HG03521 (cell line): ENCODE measurements around the gene PFDN4.

Source experiments
- ATAC-seq: cut with Tn5 transposase; IDR thresholded peaks from one replicate; pipeline ENCODE4 v1.9.1; 2021; ENCODE audit warnings: mild to moderate bottlenecking, moderate library complexity; ENCODE audit not compliant: unreplicated experiment

Gene PFDN4

GRCh38 chr20:54173653-54174456 is 34.0 kb upstream of the PFDN4 start, which contains the start of gene CYP24A1:
Gene CYP24A1, minus strand, starts transcription at chr20:54173986. Its CDS starts 407 bp downstream, at chr20:54173579.
- ATAC-seq = no peak

GRCh38 chr20:54174457-54175175 is 33.3 kb upstream of the PFDN4 start:
- ATAC-seq = no peak

GRCh38 chr20:54176610-54177009 is 31.3 kb upstream of the PFDN4 start:
- no peak for ATAC-seq

DNA sequence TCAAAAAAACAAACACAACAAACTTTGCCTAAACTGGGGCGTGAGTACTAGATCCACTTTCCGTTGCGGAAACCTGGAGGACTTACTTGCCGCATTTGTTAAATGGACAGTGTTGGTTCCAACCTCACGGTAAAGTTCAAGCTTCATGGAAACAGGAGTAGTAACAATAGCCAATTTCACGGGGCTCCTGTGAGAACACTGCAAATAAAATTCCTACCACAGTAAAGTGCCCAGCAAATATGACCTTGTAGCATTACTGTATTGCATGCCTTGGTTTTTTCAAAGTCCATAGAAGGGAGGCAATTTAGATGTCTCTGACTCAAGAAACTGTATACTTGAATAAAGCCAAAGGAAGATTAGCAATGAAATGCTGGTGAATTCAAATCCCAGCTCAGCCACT is 30.5 kb upstream of the PFDN4 start:
- no peak for ATAC-seq

GRCh38 chr20:54178256-54178655 is 29.6 kb upstream of the PFDN4 start:
- ATAC-seq = no peak

DNA sequence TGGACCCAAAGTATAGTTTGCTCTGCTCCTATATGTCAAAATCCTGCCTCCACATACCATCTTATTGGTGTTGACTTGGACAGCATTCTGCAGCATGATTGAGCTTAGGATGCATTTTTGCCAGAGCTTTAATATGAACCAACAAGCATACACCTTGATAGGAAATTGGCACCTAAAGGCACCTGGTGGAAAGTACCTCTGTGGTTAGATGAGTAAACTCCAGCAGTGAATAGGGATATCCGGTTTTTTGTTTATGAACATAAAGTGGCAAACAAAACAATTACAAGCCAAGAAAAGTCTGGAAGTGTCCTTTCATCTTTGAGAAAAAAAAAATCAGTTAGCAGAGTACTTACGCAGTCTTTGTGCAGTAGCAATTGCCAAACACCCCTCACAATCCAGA is 27.9 kb upstream of the PFDN4 start:
- no peak for ATAC-seq

GRCh38 chr20:54180931-54181330 is 27.0 kb upstream of the PFDN4 start:
- ATAC-seq = no peak

GRCh38 chr20:54184071-54184470 is 23.8 kb upstream of the PFDN4 start:
- no peak for ATAC-seq

- no peak for ATAC-seq
Observed at GRCh38 chr20:54184904-54185626, 22.8 kb upstream of the PFDN4 start.

GRCh38 chr20:54188132-54188849 is 19.6 kb upstream of the PFDN4 start:
- ATAC-seq = no peak

- ATAC-seq = no peak
Observed at GRCh38 chr20:54189630-54190029, 18.3 kb upstream of the PFDN4 start.

DNA sequence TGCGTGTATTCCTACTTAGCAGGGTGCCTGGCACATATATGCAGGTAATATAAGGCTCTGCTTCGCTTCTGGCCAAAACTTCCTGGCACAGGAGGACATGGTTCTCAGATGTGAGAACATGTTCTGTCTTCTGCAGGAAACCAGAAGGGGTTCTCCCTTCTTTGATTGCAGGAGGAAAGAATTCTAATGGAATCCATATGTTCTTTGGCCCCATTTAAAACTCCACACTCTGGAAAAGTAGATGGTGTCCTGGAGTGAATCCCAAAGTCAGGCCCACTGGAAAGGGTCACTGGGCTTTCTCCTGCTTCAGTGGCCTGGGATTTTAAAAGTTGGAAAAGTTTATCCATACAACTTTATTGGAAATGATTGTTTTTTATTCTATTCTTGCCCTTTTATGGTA is 17.7 kb upstream of the PFDN4 start:
- no peak for ATAC-seq

DNA sequence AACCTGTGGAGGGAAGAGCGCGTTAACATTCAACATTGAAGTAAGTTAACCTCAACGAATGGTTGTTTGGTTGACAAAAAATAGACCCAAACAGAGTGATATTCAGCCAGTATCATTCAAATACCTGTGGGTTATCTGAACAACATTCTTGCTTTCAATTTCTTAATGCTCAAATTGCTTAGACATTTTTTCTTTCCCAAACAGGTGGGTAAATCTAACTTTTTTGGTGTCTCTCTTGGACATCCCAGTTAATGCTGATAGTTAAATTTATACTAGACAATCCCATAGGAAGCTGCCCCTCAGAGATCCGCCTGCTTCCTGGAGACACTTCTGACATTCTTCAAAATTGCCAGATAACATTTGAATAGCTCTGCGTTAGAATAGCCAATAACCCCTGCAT is 14.1 kb upstream of the PFDN4 start:
- ATAC-seq = no peak

DNA sequence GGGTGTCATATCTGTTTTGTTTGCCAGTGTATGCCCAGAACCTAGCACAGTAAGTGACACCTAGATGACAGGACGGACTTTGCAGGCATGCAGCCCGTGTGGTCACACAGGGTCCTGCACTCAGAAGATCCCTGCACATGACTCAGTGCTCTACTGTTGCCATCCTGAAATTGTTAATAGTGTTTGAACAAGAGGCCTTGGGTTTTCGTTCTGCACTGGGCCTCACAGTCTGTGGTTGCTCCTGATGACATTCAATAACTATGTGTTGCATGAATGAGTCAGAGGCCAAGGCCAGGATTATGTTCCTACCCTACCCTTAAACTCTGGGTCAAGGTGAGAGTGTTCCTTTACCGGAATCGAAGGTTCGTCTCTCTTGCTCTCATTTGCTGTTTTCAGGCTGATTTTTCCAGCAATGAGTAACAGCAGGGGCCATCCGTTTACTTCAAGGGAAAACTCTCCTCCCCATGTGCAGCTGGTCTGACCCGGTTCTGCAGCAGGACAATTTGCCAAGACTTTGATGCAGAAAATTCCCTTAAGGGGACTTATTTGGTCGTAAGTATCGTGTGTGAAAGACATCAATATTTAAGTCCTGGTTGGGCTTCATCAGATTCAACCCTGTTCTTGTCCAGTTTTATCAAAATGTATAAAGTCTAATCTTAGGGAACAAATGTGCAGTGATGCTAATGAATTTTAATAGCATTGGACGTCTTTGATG is 13.0 kb upstream of the PFDN4 start:
- ATAC-seq = no peak

GRCh38 chr20:54195483-54196472 is 12.1 kb upstream of the PFDN4 start:
- ATAC-seq = no peak

GRCh38 chr20:54197621-54198604 is 10.0 kb upstream of the PFDN4 start:
- no peak for ATAC-seq

- ATAC-seq = no peak
Observed at GRCh38 chr20:54199283-54199682, 8.6 kb upstream of the PFDN4 start.

DNA sequence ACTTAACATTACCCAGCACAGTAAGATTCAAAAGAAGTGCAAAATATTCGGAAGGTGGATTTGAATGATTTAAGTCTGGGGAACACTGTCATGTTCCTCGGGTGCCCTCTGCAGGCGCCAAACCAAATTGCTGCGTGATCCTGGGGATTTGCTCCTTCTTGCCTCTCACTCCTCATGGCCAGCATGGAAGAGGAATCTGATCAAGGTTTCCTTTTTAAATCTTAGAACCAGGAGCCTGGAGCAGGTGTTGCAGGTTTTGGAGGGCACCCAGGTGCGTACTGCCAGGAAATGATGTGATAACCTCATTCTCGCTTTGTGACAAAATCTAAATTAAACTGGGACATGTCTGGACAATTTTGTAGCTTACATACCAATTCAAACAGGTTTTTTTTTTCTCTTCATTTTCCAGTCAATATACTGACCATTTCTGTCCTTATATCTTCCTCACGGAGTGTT is 8.1 kb upstream of the PFDN4 start:
- ATAC-seq = no peak
